ENCODE measurements around the gene CFI.

DNA sequence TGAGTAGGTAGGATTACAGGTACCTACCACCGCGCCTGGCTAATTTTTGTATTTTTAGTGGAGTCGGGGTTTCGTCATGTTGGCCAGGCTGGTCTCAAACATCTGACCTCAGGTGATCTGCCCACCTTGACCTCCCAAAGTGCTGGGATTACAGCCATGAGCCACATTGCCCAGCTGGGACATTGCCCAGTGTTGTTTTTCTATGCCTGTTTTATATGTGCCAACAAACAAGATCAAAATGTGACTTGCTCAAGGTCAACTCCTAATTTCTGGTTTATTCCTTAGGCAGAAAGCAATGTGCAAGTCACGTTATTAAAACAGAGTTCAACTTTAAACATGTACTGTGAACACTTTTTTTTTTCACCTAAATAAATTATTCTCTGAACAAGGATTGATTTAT, 48.8 kb upstream of the CFI start:
- TF ChIP-seq POLR2AphosphoS5 (IDR thresholded peaks at IDR 0.05; ENCODE audit: low read depth, low read length) (no peak), POLR2A (IDR thresholded peaks at IDR 0.05; ENCODE audit: low read depth, low read length) (no peak)

Data from GM12892 (cell line).